IPS-20b (cell line): ENCODE data around the gene ALDOC.

ENCODE experiments used
- H3K27ac ChIP-seq: one replicate; pipeline ENCODE4 v1.5.1; 2013; ENCODE audit warnings: low read length
- H3K27me3 ChIP-seq: 2 replicates; pipeline ENCODE4 v1.6.1; 2013; ENCODE audit warnings: mild to moderate bottlenecking, low read length, inconsistent platforms; ENCODE audit not compliant: insufficient read depth
- H3K36me3 ChIP-seq: 2 replicates; pipeline ENCODE4 v1.6.1; 2013; ENCODE audit warnings: low read depth, mild to moderate bottlenecking, inconsistent platforms, low read length, moderate library complexity; ENCODE audit not compliant: insufficient read depth
- H3K4me1 ChIP-seq: 2 replicates; pipeline ENCODE4 v1.6.1; 2013; ENCODE audit warnings: mild to moderate bottlenecking, control low read depth, inconsistent platforms, low read length, moderate library complexity; ENCODE audit not compliant: insufficient read depth
- H3K4me3 ChIP-seq: 2 replicates; pipeline ENCODE4 v1.5.1; 2013; ENCODE audit warnings: mild to moderate bottlenecking, low read length, inconsistent platforms
- H3K9ac ChIP-seq: 2 replicates; pipeline ENCODE4 v1.6.1; 2013; ENCODE audit warnings: low read depth, mild to moderate bottlenecking, inconsistent platforms, low read length, moderate library complexity
- H3K9me3 ChIP-seq: 2 replicates; pipeline ENCODE4 v1.6.1; 2013; ENCODE audit warnings: mild to moderate bottlenecking, low read depth, low read length, inconsistent platforms; ENCODE audit not compliant: insufficient read depth

Gene ALDOC

GRCh38 chr17:28571361-28572122 lies 5.2 kb downstream of the ALDOC start, which contains the start of gene PIGS:
Gene PIGS, minus strand, starts transcription at chr17:28571524. Its CDS starts 28 bp downstream, at chr17:28571496.
- Histone ChIP-seq H3K27ac (peak within 1 kb of the TSS; percentile 1), H3K9ac (peak within 1 kb of the TSS; percentile 86), H3K9me3 (no peaks in the 10 kb centered on the region), H3K36me3 (peaks cover 13% of the 10 kb centered on the region), H3K4me3 (peak within 1 kb of the TSS; percentile 88), H3K4me1 (peaks cover 2% of the 10 kb centered on the region; the same call in 1 of the 2 replicates), H3K27me3 (peaks cover 23% of the 10 kb centered on the region)

GRCh38 chr17:28570716-28571360 lies 5.9 kb downstream of the ALDOC start:
- Histone ChIP-seq H3K9me3 (no peaks in the 10 kb centered on the region), H3K27me3 (peaks cover 20% of the 10 kb centered on the region), H3K4me3 (peak overlapping the region; percentile 88), H3K27ac (peak overlapping the region; percentile 1), H3K4me1 (peaks cover 2% of the 10 kb centered on the region; the same call in 1 of the 2 replicates), H3K36me3 (peaks cover 14% of the 10 kb centered on the region), H3K9ac (peak overlapping the region; percentile 86; the same call in 1 of the 2 replicates)

- no peak overlapping the region for H3K27ac ChIP-seq
- no peak overlapping the region for H3K9ac ChIP-seq
- peaks cover 14% of the 10 kb centered on the region for H3K36me3 ChIP-seq
- 0 out of 2 replicates have a peak overlapping the region, but pooled peaks have one; percentile 28 for H3K4me3 ChIP-seq
- H3K27me3 ChIP-seq: peaks cover 16% of the 10 kb centered on the region
- H3K4me1 ChIP-seq: peaks cover 2% of the 10 kb centered on the region; the same call in 1 of the 2 replicates
- no peaks in the 10 kb centered on the region for H3K9me3 ChIP-seq
Measured at GRCh38 chr17:28569446-28569845, 7.2 kb downstream of the ALDOC start.

GRCh38 chr17:28567604-28568003 lies 9.1 kb downstream of the ALDOC start:
- Histone ChIP-seq H3K36me3 (peaks cover 17% of the 10 kb centered on the region), H3K9ac (no peak overlapping the region), H3K4me1 (peaks cover 2% of the 10 kb centered on the region; the same call in 1 of the 2 replicates), H3K27ac (no peak overlapping the region), H3K4me3 (no peak overlapping the region), H3K27me3 (peaks cover 9% of the 10 kb centered on the region), H3K9me3 (no peaks in the 10 kb centered on the region)

- Histone ChIP-seq H3K27me3 (no peaks in the 10 kb centered on the region), H3K9ac (no peak overlapping the region), H3K9me3 (no peaks in the 10 kb centered on the region), H3K4me1 (no peaks in the 10 kb centered on the region), H3K27ac (no peak overlapping the region), H3K36me3 (peaks cover 36% of the 10 kb centered on the region), H3K4me3 (no peak overlapping the region)
Measured at GRCh38 chr17:28563475-28563874, 13.2 kb downstream of the ALDOC start.

- H3K9ac ChIP-seq: no peak overlapping the region
- no peak overlapping the region for H3K27ac ChIP-seq
- peaks cover 61% of the 10 kb centered on the region for H3K36me3 ChIP-seq
- H3K27me3 ChIP-seq: peaks cover 6% of the 10 kb centered on the region; the same call in 1 of the 2 replicates
- no peak overlapping the region for H3K4me3 ChIP-seq
- H3K4me1 ChIP-seq: peaks cover 7% of the 10 kb centered on the region; the same call in 1 of the 2 replicates
- H3K9me3 ChIP-seq: no peaks in the 10 kb centered on the region
Measured at GRCh38 chr17:28555022-28555421, 21.7 kb downstream of the ALDOC start.

GRCh38 chr17:28554565-28554964 lies 22.1 kb downstream of the ALDOC start:
- peaks cover 6% of the 10 kb centered on the region; the same call in 1 of the 2 replicates for H3K27me3 ChIP-seq
- H3K9ac ChIP-seq: no peak overlapping the region
- no peaks in the 10 kb centered on the region for H3K9me3 ChIP-seq
- no peak overlapping the region for H3K4me3 ChIP-seq
- peaks cover 57% of the 10 kb centered on the region for H3K36me3 ChIP-seq
- H3K4me1 ChIP-seq: peaks cover 7% of the 10 kb centered on the region; the same call in 1 of the 2 replicates
- no peak overlapping the region for H3K27ac ChIP-seq

- Histone ChIP-seq H3K36me3 (peaks cover 48% of the 10 kb centered on the region), H3K27me3 (peaks cover 6% of the 10 kb centered on the region; the same call in 1 of the 2 replicates), H3K27ac (no peak overlapping the region), H3K9ac (no peak overlapping the region), H3K9me3 (no peaks in the 10 kb centered on the region), H3K4me3 (peak overlapping the region; percentile 61), H3K4me1 (peaks cover 7% of the 10 kb centered on the region; the same call in 1 of the 2 replicates)
Measured at GRCh38 chr17:28553000-28553505, 23.6 kb downstream of the ALDOC start.

- Histone ChIP-seq H3K4me3 (peak within 1 kb of the TSS; percentile 80), H3K36me3 (peaks cover 44% of the 10 kb centered on the region), H3K9me3 (no peaks in the 10 kb centered on the region), H3K9ac (peak within 1 kb of the TSS; percentile 70; the same call in 1 of the 2 replicates), H3K27me3 (peaks cover 6% of the 10 kb centered on the region; the same call in 1 of the 2 replicates), H3K27ac (no peak within 1 kb of the TSS), H3K4me1 (peaks cover 7% of the 10 kb centered on the region; the same call in 1 of the 2 replicates)
Measured at GRCh38 chr17:28552176-28552999, 24.3 kb downstream of the ALDOC start, which contains the start of gene UNC119. Gene UNC119, minus strand, starts transcription at chr17:28552624. Its CDS starts 67 bp downstream, at chr17:28552557.

GRCh38 chr17:28551421-28552175 lies 25.1 kb downstream of the ALDOC start:
- Histone ChIP-seq H3K36me3 (peaks cover 44% of the 10 kb centered on the region), H3K9ac (peak overlapping the region; percentile 70; the same call in 1 of the 2 replicates), H3K27me3 (peaks cover 6% of the 10 kb centered on the region; the same call in 1 of the 2 replicates), H3K27ac (no peak overlapping the region), H3K9me3 (no peaks in the 10 kb centered on the region), H3K4me1 (peaks cover 7% of the 10 kb centered on the region; the same call in 1 of the 2 replicates), H3K4me3 (peak overlapping the region; percentile 80)
